ENCODE results near the gene PRRG2.
"Not testable (repeated sequence)": the region's sequence is repeated elsewhere in the genome, so short reads cannot be mapped to it uniquely, and the experiment has no call there.

Gene PRRG2

DNA sequence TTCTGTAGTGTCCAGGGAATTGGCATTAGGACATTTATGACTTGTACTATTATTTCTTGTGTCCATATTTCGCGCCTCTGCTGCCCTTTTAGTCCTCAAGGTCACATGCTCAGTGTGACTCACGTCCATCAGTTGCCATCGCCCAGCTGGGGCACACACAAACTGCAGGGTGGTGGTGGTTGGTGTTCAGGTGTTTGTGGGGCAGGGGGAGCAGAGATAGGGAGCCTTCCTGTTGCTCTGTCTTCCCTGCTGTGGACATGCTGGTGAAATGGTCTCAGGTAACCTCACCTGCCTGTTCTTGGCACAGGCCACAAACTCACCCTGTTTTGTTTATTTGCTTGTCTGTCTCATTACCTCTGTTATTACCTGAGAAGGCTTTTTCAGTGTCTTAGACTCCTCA lies 32.3 kb downstream of the PRRG2 start:
- no peak for DNase-seq

DNA sequence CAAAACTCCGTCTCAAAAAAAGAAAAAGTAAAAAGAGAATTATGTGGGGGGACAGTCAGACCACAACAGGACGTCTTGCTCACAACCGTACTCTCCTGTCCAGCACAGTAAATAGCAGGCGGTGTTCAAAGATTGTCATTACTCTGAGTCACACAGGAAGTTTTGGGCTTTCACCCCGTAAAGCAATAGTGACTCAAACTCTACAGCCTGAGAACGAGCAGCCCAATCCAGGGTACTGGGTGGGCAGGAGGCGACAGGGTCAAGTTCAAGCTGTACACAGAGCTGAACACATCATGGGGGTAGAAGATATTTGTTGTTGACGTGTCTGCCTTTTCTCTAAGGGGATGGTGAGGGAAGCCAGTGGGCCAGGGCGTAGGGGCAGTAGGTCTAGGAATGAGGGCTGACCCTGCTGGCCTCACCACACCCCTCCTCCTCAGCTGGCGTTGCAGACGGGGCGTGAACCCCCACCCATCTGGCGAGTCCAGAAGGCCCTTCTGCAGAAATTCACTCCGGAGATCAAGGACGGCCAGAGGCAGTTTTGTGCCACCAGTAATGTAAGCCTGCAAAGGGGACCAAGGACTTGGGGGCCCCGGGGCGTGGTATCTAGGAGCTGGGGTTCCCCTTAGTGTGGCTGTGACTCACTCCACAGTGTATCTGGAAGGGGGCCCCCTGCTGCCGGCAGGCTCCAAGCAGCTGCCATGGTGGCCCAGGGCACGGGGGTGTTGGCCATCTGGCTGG lies 33.1 kb downstream of the PRRG2 start:
- no peak for DNase-seq

DNA sequence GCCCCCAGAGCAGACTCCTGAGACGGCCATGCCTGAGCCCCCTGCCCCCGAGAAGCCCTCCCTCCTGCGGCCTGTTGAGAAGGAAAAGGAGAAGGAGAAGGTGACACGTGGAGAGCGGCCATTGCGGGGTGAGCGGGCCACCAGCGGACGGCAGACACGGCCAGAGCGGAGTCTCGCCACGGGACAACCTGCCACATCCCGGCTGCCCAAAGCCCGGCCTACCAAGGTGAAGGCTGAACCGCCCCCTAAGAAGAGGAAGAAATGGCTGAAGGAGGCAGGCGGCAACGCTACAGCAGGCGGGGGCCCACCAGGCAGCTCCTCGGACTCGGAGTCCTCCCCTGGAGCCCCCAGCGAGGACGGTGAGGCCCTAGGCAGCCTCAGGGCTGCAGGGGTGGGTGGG lies 34.7 kb downstream of the PRRG2 start:
- DNase-seq = no peak

GRCh38 chr19:49616532-49616931 lies 35.4 kb downstream of the PRRG2 start:
- no peak for DNase-seq

- DNase-seq = no peak
Measured at GRCh38 chr19:49616945-49617344, 35.8 kb downstream of the PRRG2 start.

DNA sequence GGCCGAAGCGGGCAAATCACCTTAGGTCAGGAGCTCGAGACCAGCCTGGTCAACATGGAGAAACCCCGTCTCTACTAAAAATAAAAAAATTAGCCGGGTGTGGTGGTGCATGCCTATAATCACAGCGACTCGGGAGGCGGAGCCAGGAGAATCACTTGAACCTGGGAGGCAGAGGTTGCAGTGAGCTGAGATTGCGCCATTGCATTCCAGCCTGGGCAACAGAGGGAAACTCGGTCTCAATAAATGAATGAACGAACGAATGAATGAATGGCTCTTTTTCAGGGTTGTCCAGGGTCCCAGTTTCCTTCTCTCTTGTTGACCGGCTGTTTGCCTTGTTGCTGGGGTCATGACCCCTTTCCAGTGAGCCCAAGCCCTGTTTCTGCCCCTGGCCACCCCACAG lies 36.7 kb downstream of the PRRG2 start:
- DNase-seq = not testable (repeated sequence)

DNA sequence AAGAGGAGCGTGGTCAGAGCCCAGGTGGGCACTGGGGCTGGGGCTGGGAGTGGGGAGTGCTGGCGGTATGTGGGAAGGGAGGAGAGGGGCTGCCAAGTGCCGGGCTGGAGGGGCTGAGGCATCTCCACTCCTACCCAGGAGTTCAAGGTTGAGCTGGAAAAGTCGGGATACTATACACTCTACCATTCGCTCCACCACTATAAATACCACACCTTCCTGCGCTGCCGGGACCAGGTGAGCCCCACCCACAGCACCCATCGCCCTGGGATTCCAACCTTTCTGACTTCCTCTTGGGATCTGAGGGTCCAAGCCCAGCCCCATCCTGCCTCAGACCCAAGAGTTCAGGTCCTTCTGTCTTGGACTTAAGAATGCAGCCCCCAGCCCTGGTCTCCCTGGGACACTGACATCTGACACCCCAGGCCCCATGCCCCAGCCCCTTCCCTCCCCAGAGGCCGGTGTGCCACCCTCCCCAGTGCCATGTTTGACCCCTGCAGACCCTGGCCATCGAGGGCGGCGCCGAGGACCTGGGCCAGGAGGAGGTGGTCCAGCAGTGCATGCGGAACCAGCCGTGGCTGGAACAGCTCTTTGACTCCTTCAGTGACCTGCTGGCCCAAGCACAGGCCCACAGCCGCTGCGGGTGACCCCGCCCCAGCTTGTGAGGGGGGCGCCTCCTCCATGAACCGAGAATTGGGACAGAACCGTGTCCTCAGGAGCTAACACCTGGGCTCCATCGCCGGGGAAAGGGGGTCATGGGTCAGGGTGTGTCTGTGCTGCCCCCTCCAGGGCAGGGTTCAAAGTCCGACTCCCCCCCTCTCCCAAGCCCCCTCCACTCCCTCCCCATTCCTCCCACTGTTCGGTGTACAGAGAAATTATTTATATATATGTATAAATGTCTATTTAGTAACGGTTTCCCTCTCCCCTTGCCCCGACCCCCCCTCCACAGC lies 44.1 kb downstream of the PRRG2 start:
- no peak for DNase-seq

GRCh38 chr19:49626226-49626625 lies 45.1 kb downstream of the PRRG2 start:
- no peak for DNase-seq

DNA sequence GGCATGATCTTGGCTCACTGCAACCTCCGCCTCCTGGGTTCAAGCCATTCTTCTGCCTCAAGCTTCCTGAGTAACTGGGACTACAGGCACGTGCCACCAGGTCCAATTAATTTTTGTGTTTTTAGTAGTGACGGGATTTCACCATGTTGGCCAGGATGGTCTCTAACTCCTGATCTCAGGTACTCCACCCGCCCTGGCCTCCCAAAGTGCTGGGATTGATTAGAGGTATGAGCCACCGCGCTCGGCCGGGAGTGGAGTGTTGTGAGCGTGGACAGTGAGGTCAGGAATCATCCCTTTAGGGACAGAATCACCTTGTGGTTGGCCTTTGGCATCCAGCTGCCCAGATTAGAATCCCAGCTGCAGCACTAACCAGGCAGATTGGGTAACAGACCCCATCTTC lies 48.5 kb downstream of the PRRG2 start:
- DNase-seq = no peak

DNA sequence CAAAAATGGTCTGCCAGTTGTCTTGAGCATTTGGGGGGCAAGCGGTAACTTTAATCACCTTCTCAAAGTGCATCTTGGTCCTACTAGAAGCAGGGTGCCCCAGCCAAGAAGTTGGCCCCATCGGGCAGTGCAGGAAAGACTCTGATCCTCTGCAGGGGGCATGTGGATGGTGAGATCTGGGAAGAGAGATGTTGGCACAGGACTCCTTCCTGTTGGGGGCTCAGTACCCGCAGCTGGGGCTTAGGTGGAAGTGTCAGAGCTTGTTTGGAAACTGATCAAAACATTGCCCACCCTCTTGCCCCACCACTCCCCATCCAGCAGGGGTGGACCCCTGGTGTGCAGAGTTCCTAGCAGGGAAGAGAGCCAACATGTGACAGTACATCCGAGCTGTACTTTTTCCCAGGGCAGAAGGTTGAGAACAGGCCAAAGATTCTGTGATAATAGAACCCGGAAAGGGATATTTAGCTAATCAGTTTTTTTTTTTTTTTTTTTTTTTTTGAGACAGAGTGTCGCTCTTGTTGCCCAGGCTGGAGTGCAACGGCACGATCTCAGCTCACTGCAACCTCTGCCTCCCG lies 50.0 kb downstream of the PRRG2 start:
- DNase-seq = no peak

- DNase-seq = no peak
Measured at GRCh38 chr19:49631610-49632192, 50.6 kb downstream of the PRRG2 start.

GRCh38 chr19:49632576-49632975 lies 51.5 kb downstream of the PRRG2 start:
- no peak for DNase-seq

DNA sequence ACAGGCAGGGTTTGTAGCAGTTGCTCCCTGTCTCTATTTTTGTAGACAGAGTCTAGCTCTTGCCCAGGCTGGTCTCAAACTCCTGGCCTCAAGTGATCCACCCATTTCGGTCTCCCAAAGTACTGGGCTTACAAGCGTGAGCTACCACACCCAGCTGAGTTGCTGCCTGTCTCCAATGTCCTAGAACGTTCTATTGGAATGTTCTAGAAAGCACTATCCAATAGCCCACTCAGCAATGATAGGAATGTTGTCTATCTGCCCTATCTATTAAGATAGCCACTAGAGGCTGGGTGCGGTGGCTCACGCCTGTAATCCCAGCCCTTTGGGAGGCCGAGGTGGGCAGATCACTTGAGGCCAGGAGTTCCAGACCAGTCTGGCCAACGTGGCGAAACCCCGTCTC lies 52.2 kb downstream of the PRRG2 start:
- DNase-seq = not testable (repeated sequence)

- no peak for DNase-seq
Measured at GRCh38 chr19:49635530-49636232, 54.6 kb downstream of the PRRG2 start.

- no peak for DNase-seq
Measured at GRCh38 chr19:49636233-49636932, 55.3 kb downstream of the PRRG2 start.

DNA sequence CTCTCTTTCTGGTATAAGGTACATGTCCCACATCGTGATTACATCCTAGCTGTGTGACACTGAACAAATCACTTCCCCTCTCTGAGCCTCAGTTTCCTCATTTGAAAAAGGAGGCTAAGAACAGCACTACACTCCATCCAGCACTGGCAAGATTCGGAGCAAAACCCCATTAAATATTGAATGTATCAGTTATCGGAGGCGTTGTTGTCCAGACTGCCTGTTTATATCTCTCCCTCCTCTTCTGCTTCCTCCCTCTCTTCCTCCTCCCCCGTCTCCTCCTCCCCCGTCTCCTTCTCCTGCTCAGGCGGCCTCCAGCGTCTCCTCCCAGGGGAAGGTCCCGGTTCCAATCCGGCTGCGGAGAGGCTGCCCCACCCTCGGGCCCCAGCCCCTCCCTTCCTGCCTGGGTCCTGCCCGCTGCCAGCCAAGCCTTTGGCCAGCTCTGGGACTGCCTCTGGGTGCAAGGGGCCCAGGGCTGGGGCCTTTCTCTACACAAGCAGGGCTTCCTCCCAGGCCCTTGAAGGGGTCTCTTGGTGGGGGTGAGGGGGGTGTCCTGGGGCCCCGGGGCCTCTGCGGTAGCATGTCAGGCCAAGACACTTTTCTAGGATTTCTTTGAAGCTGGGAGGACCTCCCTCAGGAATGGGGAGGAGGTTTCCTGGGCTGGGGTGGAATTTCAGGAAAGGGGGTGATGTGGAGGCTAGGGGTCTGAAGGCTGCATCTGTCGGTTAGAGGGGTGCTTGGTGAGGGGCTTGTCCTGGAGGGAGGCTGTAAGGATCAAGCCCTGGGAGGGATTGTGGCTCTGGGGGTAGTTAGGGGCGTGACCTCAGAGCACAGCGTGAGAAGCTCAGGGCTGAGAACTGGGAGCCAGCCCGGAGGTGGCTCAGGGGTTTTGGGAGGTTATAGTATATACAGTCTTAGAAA lies 57.0 kb downstream of the PRRG2 start:
- DNase-seq = peak; percentile 13

- no peak for DNase-seq
Measured at GRCh38 chr19:49639401-49640112, 58.4 kb downstream of the PRRG2 start.

DNA sequence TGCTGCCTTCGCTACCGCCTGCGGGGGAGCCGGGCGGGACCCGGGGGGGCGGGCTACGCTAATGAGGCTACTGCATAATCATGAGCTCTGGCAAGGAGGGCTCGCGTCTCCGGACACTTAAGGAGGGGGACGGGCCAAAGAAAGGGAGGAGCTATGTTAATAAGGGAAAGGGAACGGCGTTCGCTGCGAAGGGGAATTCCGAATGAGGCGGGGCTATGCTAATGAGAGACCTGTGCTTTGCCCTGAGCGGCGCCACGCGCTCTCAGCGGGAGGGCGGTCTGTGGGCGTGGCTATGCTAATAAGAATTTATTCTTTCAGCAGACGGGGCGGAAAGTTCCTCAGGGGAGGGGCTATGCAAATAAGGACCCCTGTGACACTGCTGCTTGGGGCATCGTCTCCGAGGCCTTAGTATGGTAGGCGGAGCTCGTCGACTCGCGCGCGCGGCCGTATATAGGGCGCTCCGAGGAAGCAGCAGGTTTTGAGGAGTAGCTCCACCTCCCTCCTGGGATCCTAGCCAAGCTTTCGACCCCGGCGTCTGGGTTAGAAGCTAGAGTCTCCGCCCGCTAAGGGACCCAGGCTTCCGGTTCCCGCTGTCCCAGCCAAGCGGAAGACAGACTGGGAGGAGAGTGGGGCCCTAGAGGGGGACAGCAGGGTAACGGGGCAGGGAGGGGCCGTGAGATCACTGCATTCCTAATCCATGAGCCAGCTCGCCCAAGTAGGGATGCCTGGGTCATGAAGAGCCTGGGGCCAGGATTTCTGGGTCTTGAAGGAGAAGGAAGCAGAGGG lies 59.2 kb downstream of the PRRG2 start, which contains the start of gene RRAS:
Gene RRAS, minus strand, starts transcription at position 31 of the 786 bp plus-strand sequence. CDS start 45 bp downstream, outside the sequence.
- DNase-seq = peak; percentile 100

Data from NCI-H510A treated with DMSO at 0.1 percent for 48 hours (cell line).